GM11168 (cell line): ENCODE results near the gene SMARCAL1.

Source experiments
- in situ Hi-C: fragments of 300-500 bp; cut with MboI; formaldehyde crosslinking; loops from one replicate; pipeline ENCODE4 v1.12.0; 2022; ENCODE audit warnings: low sequenced_read_pairs; ENCODE audit not compliant: unreplicated experiment

The SMARCAL1 gene

DNA sequence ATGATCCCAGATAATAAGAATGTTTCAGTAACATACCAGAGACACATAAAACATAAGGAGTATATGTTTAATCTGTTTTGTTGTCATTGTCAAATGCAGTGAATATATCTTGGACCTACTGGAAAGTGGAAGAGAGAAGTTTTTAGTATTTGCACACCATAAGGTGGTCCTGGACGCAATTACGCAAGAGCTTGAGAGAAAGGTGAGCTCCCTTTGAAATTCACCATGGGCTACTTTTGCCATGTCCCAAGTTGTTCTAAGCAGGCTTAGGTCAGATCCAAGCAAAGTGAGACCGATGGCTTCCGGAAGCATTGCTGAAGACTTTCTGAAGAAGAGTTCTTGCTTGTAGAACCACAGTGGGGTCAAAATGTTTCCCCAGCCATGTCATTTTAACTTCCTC, 55.6 kb downstream of the SMARCAL1 start:
- in situ Hi-C loops: no loop called here

DNA sequence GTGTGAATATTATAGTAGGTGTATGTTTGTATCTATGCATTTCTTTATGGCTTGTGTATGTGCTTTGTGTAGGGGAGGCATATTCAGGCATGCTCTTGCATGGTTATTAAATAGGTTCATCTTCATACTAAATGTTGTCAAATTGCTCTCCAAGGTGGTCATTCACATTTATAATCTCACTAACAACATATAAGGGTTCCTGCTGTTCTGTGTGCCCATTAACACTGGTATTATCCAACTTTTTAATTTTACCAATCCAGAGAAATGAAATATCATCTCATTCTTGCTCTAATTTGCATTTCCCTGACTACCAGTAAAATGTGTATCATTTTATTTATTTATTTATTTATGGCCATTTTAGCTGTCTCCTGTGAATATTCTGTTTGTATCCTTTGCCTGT, 57.4 kb downstream of the SMARCAL1 start:
- in situ Hi-C loops: no loop called here

DNA sequence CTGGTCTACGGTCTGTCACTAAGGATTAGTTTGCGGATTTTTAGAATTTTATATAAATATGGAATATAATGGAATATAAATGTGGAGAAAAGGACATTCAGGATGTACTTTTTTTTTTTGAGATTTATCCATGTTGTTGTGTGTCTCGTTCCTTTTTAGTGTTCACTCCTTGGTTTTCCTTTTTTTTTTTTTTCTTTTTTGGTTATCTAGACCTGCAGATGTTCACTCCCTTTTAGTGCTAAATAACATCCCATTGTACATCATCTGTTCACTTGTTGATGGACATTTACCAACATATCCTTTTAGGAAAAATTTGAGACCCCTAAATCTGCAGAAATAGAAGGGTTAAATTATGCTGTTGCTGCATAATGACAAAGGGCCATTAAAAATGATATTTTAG, 60.9 kb downstream of the SMARCAL1 start:
- in situ Hi-C loops: no loop called here

DNA sequence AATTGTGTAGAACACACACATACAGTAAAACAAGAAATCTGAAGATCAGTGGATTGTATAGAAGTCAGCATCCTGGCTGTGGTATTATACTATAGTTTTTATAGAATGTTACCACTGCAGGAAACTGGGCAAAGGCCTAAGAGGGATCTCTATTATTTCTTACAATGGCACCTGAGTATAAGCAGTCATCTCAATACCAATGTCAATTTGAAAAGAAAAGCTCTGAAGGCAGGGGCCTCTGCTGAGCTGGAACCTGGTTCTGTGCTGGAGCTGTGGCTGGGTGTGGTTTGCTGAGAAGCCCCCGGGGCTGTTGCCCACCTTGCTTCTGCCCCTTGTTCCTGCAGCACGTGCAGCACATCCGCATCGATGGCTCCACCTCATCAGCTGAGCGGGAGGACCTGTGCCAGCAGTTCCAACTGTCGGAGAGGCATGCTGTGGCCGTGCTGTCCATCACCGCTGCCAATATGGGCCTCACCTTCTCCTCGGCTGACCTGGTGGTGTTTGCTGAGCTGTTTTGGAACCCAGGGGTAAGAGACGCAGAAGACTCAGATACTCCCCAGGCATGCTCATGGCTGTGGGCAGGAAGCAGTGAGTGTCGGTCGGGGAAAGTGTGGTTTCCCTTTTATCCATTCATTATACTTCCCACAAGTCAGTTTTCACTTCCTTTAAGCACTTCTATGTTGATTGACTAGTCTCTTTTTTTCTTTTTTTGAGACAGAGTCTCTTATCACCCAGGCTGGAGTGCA, 62.8 kb downstream of the SMARCAL1 start:
- in situ Hi-C loops: no loop called here

DNA sequence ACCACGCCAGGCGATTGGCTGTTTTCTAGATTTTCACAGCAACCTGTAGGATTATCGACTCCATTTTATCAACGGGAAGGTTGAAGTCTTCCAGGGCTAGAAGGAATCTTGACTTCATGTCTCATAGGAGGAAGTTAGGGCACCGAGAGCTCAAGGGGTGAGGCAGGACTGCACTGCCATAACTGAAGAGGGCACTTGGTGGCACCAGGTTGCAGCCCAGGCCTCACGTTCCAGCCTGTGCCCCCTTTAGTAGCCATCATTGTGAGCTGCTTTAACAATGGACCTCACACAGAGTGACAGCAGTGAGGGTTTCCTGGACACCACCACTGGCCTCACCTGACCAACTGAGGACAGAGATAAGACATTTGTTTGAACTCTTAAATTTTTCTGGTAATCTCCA, 63.5 kb downstream of the SMARCAL1 start:
- in situ Hi-C loops: no loop called here

DNA sequence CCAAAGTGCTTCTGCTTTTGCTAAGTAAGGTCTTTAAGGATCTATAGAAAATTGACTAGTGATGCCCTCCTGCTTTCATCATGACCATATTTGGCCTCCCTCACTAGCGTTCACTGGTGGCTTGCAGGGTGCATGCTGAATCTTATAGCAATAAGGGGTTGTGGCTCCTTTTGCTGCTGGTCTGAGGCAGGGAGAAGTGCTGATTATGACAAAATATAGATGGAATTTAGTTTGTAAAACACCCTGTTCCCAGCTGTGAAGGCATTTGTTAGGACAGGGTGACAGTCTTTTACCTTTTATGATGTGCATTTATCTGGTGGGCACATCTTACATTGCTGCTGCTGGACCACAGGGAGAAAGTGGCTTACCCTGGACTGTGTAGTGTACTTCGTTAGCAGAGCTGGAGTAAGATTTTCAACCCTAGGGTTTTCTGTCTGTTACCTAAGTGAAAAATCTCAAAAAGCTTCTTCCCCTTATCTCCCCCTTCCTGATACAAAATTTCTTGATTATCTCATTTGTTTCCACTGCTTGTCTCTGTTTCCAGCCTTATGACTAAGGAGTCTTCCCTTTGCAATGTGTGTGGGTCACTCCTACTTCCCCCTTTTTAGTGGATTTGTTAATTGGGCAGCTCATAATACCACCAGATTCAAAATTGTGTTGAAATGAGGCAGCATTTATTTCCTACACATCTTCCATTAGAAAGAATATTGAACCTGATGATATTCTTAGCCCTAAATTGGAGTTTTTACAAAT, 65.2 kb downstream of the SMARCAL1 start:
- in situ Hi-C loops: no loop called here

DNA sequence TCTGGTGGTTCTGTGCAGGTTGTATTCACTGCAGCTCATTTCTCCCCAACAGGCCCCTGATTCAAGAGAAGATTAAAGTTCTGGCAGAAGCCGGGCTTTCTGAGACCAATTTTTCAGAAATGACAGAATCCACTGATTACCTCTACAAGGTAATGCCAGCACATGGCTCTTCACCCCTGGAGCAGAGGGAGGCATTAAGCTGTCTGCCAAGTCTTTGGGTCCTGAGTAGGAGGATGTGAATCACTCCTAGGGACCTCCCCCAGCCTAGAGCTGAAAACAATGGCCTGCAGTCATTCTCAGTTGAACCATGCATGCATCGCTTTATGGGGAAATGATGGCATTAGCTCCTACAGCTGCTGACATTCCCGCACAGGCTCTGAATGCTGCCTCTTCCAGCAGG, 65.9 kb downstream of the SMARCAL1 start:
- in situ Hi-C loops: no loop called here

DNA sequence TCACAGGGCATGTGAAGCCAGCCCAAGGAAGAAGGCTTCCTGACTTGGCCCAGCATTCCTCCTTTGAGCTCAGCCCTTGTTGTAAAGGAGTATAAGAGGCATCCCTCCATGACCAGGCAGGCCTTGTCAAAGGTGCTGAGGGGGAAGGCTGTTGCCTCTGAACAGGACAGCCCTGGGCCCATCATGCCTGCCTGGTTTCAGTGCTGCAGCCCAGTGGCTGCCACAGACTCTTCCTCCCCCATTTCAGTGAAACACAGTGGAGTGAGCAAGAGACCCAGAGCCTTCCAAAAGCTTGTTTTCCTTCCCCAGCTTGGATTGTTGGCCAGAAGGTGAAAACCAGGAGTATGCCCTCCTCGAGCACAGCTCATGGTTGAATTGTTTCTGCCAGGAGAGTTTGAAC, 66.5 kb downstream of the SMARCAL1 start:
- in situ Hi-C loops: no loop called here

DNA sequence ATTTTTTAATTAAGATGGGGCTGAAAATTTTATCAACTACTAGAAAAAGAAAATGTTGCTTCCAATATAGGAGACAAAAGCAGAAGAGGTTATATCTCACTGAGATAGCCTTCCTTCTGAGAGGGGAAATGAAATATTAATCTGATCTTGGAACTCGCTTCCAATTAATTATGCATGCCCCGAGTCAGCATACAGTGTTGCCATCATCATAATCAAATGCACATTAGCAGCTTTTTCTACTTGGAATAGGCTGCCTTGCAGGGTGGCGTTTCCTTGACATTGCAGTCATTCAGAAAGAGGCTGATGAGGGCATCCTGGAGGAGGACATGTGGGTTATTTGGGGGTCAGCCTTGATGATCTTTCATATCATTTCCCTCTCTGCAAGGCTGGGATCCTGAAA, 67.9 kb downstream of the SMARCAL1 start:
- in situ Hi-C loops: no loop called here

DNA sequence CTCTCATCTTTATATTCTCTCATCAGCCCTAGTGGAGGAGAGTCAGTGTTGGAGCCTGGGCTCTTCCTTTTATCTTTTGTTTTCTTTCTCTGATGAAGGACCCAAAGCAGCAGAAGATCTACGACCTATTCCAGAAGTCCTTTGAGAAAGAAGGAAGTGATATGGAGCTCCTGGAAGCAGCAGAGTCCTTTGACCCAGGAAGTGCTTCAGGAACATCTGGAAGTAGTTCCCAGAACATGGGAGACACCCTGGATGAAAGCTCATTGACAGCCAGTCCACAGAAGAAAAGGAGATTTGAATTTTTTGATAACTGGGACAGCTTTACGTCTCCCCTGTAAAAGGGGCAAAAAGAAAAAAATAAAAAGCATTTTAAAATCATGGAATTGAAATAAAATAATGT, 70.4 kb downstream of the SMARCAL1 start:
- in situ Hi-C loops: no loop called here

DNA sequence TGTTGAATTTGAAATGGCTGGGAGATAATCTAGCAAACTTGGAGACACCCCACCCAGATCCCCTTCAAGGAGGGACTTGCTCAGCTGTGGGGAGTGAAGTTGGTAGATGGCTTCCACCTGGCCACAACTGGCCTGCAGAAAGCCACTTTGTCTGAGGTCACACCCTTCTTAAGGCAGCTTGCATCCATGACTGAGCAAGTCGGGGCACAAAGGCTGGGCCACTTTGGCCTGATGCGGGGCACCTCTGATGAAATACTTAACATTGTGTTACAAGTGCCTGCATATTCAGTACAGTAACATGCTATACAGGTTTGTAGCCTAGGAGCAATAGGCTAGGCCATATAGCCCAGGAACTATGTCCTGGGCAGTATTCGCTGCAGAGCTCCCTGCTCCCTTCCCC, 73.0 kb downstream of the SMARCAL1 start:
- in situ Hi-C loops: no loop called here

DNA sequence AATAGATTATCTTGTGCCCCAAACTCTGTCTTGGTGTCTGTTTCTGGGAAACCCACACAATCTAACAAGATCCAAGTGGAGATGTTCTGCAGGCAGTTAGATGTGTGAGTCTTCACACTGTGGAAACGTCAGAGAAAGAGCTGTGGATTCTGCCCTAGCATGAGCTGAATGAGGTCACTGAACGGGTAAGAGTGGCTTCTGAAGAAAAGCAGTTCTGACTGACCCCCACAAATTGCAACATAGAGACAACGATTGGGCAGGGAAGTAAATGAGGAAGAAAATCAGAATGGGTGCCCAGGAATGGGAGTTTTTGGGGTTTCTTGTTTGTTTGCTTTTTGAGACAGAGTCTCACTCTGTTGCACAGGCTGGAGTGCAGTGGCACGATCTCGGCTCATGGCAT, 73.5 kb downstream of the SMARCAL1 start:
- in situ Hi-C loops: no loop called here

DNA sequence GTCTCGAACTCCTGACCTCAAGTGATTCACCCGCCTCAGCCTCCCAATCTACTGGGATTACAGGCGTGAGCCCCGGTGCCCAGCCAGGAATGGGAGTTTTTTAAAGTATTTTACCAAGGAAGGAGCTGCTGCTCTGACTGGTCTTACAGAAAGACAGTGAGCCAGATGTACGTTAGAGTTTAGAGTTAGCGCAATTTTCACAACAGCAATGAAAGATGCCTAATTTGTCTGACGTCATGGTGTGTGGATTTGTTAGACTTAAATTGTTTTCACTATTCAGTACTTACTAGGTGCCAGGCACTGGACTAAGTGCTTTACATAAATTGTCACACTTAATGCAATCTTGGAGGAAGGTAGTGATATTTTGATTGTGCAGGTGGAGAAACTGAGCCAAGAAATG, 74.0 kb downstream of the SMARCAL1 start:
- in situ Hi-C loops: no loop called here

DNA sequence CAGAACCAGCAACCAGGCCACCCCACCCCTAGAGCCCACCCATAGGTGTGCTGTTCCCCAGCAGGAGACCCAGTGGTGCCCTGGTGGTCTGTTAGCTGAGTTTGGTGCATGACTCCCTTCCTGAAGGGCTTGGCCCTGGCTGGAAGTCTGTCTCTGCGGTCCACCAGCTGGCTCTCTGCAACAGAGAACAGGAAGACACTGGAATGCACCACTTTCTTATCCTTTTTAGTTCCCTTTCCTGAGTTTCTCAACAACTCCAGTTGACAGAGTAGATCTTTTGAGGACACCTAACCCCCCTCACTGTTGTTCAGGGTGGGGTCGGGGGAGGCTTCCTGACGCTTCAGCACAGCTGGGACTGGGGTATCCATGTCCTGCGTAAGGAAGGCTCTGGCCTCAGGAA, 74.4 kb downstream of the SMARCAL1 start:
- in situ Hi-C loops: no loop called here

DNA sequence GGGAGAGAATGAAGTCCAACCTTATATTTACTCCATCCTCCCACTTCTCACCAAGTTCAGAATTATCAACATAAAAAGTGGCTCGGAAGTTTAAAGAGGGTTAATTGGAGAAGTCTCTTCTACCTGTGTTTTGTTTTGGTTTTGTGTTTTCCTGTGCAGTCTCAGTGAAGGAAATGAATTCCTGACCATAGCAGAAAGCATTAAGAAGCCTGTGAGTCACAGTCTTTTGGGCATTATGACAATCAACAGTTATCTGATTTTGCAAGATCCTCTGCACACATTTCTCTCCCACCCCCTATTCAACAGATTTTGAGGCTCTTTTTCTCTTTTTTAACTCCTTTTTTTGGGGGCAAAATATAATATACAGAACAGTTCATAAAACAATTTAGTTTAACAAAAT, 77.8 kb downstream of the SMARCAL1 start:
- in situ Hi-C loops: no loop called here

DNA sequence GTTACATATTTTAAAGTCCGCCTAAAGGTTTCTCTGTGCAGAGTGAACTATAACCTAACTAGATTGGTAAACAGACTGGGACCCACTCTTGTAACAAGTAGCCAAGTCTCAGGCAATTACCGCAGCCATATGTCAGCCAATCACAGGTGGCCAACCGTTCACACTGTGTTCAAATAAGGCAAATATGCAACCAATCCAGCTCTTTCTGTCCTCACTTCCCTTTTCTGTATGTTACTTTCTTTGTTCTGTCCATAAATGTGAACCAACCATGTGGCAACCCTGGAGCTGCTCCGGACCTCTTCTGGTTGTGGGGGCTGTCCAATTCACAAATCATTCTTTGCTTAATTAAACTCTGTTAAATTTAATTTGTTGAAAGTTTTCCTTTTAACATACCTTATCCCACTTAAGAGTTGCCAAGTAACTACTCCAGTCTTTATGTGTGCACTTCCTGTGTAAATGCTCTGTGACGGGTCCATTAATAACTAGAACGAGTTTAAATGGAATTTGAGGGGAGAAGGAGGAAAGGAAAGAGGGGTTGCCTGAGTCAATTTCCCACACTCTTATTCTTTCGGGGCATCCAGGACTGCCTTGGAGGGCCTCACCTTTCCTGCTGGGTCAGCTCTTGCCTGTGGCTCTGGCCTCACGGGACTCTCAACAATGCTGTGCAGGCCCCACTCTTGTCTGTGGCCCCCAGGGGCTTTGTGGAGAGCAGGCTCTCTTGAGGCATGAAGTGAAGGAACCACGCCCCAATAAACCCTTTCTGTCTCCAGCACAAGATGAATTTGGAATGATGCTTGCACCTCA, 79.7 kb downstream of the SMARCAL1 start:
- in situ Hi-C loops: no loop called here

DNA sequence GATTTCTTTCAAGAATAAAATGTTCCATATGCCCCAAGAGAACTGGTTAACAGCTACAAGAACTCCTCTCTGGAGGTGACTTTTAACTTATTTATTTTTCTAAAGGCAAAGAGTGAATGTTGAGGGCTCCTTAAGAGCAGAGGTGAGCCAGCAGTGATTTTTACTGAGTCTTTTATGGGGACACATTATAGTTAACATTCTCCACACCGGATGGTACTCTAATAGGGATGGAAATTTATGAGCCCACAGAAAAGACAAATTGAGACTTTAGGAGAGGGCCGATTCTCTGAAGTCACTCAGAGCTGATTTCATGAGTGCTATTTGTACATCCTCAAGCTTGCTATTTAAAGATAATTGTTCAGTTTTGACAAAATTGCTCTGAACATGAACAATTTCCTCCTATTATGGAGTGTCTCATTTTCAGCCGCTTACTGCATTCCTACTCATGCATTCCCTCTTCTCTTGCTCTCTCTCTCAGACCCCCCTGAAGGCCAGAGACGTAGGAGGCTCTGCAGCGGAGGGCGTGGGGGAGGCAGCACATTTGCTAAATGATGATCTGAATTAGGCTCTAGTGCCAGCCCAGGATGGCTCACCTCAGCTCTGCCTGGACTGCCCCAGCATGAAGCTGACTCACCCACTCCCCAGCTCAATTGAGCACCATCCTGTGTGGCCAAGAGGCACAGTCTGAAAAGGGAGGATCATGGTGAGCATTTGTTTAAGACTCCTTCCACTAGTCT, 80.5 kb downstream of the SMARCAL1 start:
- in situ Hi-C loops: no loop called here

DNA sequence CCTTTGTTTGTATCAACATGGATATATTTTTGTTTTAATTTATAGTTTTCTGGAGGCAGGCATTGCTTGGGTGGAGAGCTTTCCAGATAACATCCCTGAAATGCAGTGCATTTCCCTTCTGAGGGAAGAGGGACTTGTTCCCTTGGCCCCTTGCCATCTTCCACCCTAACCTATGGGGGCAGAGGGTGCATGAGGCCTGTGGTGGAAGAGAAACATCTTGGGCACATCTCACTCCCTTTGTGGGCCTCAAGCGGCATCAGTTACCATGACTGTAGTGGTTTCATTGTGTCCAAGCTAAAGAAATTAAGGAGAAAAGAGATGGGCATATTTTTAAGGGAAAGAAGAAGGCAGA, 81.0 kb downstream of the SMARCAL1 start:
- in situ Hi-C loops: no loop called here

DNA sequence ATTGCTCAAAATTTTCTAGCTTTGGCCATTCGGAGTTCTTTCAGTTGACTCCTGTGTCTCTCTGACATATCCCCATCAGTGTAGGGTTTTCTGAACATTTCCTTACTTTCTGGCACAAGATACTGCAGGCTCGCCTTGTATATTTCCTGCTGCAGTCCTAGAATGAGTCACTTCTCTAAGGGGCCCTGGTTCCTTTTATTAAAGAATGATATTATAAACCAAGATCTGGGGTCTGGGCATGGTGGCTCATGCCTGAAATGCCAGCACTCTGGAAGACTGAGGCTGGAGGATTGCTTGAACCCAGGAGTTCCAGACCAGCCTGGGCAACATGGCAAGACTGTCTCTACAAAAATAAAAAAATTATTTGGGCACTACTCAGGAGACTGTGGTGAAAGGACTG, 83.4 kb downstream of the SMARCAL1 start:
- in situ Hi-C loops: no loop called here

DNA sequence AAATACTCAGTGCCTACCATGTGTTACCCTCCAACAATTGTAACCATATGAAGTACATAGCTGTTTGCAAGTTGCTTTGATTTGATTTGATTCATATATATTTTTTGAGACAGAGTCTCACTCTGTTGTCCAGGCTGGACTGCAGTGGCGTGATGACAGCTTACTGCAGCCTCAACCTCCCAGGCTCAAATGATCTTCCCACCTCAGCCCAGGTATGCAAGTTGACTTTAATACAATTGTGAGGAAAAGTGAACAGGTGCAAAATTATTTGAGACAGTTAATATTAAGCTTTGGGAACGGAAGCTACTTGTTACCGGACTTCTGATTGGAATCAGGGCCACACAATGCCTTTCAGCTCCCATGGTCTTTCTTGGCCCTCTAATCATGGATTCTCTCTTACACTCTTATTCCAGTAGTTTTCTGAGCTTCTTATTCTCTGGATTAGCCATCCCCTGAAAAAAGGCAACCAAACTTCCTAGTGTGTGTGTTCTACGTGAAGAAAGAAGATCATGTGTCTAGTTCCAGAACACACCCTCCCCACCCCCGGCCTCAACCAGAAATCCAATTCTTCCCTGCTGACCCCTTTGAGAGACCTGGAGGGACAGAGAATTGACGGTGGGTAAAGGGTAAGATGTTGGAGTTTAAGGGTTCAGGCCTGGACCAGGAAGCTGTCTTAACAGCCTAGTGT, 85.2 kb downstream of the SMARCAL1 start:
- in situ Hi-C loops: no loop called here
